ENCODE measurements around the gene FGGY.

FGGY gene

DNA sequence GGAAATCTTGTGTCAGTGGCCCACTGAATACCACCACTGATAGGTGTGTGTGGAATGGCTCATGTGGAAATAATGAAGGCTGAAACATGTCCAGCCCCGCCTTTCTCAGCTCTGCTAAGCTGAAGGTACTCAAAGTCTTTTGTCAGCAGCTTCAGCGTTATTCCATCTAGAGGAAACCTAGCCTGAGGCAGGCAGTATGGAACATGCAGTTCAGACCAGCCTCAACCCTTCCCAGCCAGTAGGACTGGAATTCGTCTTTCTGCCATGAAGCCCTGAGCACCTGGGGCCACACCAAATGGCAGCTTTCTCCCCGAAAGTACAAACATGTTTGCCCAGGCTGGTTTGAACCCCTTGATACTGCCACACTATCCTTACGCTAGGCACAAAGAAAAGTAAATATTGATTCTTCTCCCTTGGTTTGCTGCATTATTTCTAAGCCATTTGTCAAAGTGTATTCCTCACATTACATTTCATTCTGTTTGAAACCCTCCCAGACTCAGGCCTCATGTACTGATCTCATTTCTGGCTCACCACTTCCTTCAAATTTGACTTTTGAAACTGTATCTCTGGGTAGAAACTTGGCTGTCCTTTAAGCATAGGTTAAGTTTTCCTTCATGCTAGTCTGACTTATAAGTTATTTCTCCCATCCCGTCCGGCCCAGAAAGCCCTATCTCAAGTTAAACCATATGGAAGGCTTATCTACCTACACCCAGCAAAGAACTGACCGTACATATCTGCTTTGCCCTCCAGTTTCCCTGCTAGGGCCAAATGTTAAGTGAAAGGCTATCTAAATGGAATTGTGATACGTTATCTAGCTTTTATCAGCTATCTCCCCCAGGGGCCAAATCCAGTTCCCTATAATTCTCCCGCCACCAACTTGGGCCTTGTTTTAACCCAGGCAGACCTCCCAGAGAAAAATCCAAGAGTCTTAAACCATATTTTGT is 472.2 kb downstream of the FGGY start:
- TF ChIP-seq, protein P1, sequence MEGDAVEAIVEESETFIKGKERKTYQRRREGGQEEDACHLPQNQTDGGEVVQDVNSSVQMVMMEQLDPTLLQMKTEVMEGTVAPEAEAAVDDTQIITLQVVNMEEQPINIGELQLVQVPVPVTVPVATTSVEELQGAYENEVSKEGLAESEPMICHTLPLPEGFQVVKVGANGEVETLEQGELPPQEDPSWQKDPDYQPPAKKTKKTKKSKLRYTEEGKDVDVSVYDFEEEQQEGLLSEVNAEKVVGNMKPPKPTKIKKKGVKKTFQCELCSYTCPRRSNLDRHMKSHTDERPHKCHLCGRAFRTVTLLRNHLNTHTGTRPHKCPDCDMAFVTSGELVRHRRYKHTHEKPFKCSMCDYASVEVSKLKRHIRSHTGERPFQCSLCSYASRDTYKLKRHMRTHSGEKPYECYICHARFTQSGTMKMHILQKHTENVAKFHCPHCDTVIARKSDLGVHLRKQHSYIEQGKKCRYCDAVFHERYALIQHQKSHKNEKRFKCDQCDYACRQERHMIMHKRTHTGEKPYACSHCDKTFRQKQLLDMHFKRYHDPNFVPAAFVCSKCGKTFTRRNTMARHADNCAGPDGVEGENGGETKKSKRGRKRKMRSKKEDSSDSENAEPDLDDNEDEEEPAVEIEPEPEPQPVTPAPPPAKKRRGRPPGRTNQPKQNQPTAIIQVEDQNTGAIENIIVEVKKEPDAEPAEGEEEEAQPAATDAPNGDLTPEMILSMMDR (IDR thresholded peaks at IDR 0.05; ENCODE audit: insufficient read depth, low read length, missing control alignments), result no peak
- ChIA-PET POLR2A (no interaction called here), CTCF (interaction anchor here (1.0 to 6.6 kb wide), 2 partner anchors 9 to 18 kb away, joined by 3 to 39 read pairs; no protein-coding TSS in a partner anchor)

DNA sequence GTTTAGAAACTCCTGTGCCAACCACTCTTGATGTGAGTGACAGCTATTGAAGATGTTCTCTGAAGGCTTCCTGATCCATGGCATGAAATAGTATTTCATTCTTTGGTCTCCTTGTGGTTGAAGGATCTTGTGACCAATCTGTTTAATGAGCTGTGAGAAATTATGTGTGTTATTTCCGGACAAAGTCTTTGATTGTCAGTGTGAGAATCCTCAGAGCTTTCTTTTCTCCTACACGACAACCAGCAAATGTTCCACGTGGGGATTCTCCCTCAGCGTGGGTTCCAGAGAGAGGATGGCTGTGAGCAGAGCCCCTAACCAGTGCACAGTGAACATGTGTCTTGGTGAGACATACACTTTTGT is 472.8 kb downstream of the FGGY start:
- ChIA-PET POLR2A (interaction anchor here (0.5 kb wide), 1 partner anchor 11 kb away, joined by 4 read pairs; no protein-coding TSS in a partner anchor), CTCF (interaction anchor here (1.0 to 6.6 kb wide), 2 partner anchors 10 to 18 kb away, joined by 3 to 39 read pairs; no protein-coding TSS in a partner anchor)
- DNase-seq (ENCODE audit: low read depth, low spot score), result no peak
- TF ChIP-seq, protein P1 (IDR thresholded peaks at IDR 0.05; ENCODE audit: insufficient read depth, low read length, missing control alignments), result no peak
- H3K4me3 ChIP-seq (ENCODE audit: low read depth, low read length), result no peak overlapping the region

More for the DNA sequence above, 472.2 kb downstream of the FGGY start:
- no peak for DNase-seq (ENCODE audit: low read depth, low spot score)
- no peak overlapping the region for H3K4me3 ChIP-seq (ENCODE audit: low read depth, low read length)

DNA sequence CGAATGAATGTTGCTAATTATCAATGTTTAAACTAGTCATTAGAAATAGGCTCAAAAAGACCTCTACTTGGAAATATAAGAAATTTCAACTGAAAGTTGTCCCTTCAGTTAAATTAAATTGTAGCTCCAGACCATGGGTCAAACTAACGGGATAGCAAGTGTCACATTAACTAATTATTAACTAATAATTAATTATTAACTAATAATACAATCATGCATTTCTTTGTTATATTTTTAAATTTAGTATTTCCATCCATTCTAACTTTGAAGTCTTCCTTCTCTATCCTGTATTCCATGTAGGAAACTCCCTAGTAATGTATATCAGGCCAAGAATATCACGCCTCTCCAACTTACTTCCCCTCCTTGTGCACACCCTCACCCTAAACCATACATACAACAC is 474.5 kb downstream of the FGGY start:
- no peak for DNase-seq (ENCODE audit: low read depth, low spot score)
- CTCF ChIA-PET, result interaction anchor here (1.0 to 6.6 kb wide), 2 partner anchors 12 to 176 kb away, joined by 4 to 39 read pairs; no protein-coding TSS in a partner anchor
- POLR2A ChIA-PET, result no interaction called here
- TF ChIP-seq, protein P1 (IDR thresholded peaks at IDR 0.05; ENCODE audit: insufficient read depth, low read length, missing control alignments), result no peak
- H3K4me3 ChIP-seq (ENCODE audit: low read depth, low read length), result no peak overlapping the region

DNA sequence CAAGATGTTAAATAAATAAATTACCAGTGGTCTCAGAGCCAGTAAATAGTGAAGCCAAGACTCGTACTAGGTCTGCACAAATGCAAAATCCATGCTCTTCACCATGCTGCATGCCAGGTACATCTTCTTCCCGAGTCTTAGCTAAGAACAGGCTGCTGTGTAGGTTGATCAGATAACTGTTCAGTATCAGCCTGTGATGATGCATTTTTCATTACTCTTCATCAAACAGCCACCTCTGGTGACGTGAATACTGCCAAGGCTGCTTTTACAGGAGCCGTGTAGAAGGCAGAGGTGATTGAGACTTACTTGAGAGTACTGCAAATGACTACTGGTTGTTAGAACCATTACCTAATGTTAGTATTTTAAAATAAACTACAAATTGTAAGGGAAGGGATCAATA is 478.6 kb downstream of the FGGY start:
- POLR2A ChIA-PET, result no interaction called here
- CTCF ChIA-PET, result interaction anchor here (1.0 kb wide), 1 partner anchor 172 kb away, joined by 3 read pairs; no protein-coding TSS in a partner anchor
- no peak for DNase-seq (ENCODE audit: low read depth, low spot score)
- no peak overlapping the region for H3K4me3 ChIP-seq (ENCODE audit: low read depth, low read length)
- TF ChIP-seq, protein P1 (IDR thresholded peaks at IDR 0.05; ENCODE audit: insufficient read depth, low read length, missing control alignments), result no peak

DNA sequence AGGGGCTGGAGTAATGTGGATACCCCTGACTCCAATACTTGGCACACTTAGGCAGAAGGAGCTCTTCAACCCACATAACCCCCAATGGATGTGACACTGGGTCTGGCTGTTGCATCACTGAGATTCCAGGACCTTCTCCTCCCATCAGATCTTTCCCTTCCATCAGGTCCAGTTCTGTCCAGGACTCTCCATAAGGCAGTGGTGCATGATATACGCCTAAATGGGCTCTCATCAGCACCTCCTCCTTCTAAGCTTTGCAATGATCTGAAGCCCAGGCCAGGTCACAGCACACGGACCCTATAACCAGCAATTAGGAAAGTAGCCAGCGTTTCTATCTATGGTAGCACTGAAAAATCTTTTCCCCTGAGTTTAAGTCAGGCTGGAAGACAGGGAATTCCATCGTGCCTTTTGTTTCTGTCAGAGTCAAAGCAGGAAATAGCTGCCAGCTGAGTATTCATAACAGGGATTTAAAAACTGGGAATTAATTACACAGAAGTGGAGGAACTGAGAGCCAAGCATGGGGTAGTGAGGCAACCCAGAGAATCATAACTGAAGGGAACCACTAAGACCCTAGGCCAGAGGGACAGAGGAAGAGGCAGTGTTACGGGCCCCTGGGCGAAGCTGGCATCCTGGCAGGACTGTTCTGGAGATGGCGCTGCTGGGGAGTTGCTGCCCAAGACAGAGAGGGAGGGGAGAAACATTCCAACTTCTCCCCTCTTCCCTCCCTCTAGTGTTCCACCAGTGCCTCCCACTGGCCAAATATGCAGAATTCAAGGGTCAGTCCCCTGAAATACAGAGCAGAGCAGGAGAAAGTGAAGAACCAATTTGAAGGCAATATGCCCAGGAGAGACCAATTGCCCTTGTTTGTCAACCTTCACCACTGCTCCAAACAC is 480.3 kb downstream of the FGGY start:
- CTCF ChIA-PET, result interaction anchor here (0.9 to 1.1 kb wide), 3 partner anchors 12 to 170 kb away, joined by 3 to 4 read pairs (median 3); no protein-coding TSS in a partner anchor
- TF ChIP-seq, protein P1 (IDR thresholded peaks at IDR 0.05; ENCODE audit: insufficient read depth, low read length, missing control alignments), result peak; percentile 32
- no peak for DNase-seq (ENCODE audit: low read depth, low spot score)
- POLR2A ChIA-PET, result interaction anchor here (1.2 kb wide), 1 partner anchor 39 kb away, joined by 3 read pairs; no protein-coding TSS in a partner anchor
- no peak overlapping the region for H3K4me3 ChIP-seq (ENCODE audit: low read depth, low read length)

All from AG04449 (cell line).